Right lobe of liver (tissue), 6 donors: ENCODE data around the gene LURAP1L. TPM values are rescaled to one million over a fixed set of nuclear protein-coding genes. Genes with fewer than 3 reads are reported as not detected.

Source experiments
- ATAC-seq, 4 donors: fragments of 200-7000 bp; cut with Tn5 transposase; one replicate each; pipeline ENCODE4 v1.9.1; 2020; ENCODE audit warnings: mild to moderate bottlenecking in 4 of 4, moderate library complexity in 4 of 4
- DNase-seq, 3 donors: peaks; one replicate each; pipeline ENCODE4 v3.0.0-alpha.2; 2020
- H3K27ac ChIP-seq, 3 donors: fragments of 200-600 bp; one replicate each; pipeline ENCODE4 v1.8.0; 2022
- H3K27me3 ChIP-seq, 2 donors: fragments of 200-600 bp; one replicate each; pipeline ENCODE4 v1.8.0; 2022
- H3K36me3 ChIP-seq, 4 donors: fragments of 200-600 bp; sonication (generic) in 1 of 4; one replicate each; pipeline versions ENCODE4 v1.5.1 to v1.8.0; 2017 to 2022; ENCODE audit warnings: control low read depth in 1 of 4
- H3K4me1 ChIP-seq, 4 donors: fragments of 200-600 bp; sonication (generic) in 1 of 4; one replicate each; pipeline versions ENCODE4 v1.5.1 to v1.8.0; 2017 to 2022; ENCODE audit warnings: control low read depth in 1 of 4
- H3K4me3 ChIP-seq, 3 donors: fragments of 200-600 bp; one replicate each; pipeline ENCODE4 v1.8.0; 2022
- H3K9me3 ChIP-seq, 4 donors: fragments of 200-600 bp; sonication (generic) in 1 of 4; one replicate each; pipeline versions ENCODE4 v1.5.1 to v1.8.0; 2017 to 2022; ENCODE audit warnings: control low read depth in 1 of 4
- POLR2A ChIP-seq: fragments of 450-650 bp; IDR thresholded peaks from one replicate; pipeline ENCODE4 v1.6.1; 2017; ENCODE audit warnings: antibody characterized with exemption, mild to moderate bottlenecking
- WGBS: methylation state at CpG from one replicate; pipeline ENCODE4 v1.1.6; 2018; ENCODE audit warnings: low coverage, low lambda C conversion rate; ENCODE audit not compliant: insufficient coverage; ENCODE audit errors: missing lambda C conversion rate; 5-methylcytosine and 5-hydroxymethylcytosine counted together
- intact Hi-C, 2 donors: fragments of 100-400 bp; cut with DNase I; formaldehyde crosslinking; loops; one replicate each; pipeline versions ENCODE4 v1.11.2 to v1.14.1; 2022
- total RNA-seq, 6 experiments: library from RNA; depleted of rRNA in 2 of 6; stranded (reverse); fragments of >200 nt in 2 of 6; fragmentation: NEBNext Ultra II Directional in 3 of 6; extraction: Animal tissue kit (Norgen Biotek cat#: 25700) in 3 of 6; gene quantifications; one replicate each; pipeline versions ENCODE4 v1.1.0 to v1.2.4, GENCODE V29; 2016 to 2023
- TF ChIP-seq, protein P1 (sequence below), 4 donors: fragments of 200-600 bp in 3 of 4; fragments of 450-650 bp in 1 of 4; IDR thresholded peaks; one replicate each; pipeline versions ENCODE4 v1.5.1 to v1.8.0; 2016 to 2022; ENCODE audit warnings: antibody characterized with exemption in 4 of 4, mild to moderate bottlenecking in 2 of 4
- donor health status: DM: no; HTN: yes; CAD: no.
- donor health status: DM: no; HTN: no; CAD: no.
- donor health status: DM: no; HTN: no; CAD: no.
- donor health status: DM: no; HTN: yes; CAD: no.
- donor health status: DM: no; HTN: yes; CAD: no.

LURAP1L gene
- total RNA-seq, 6 experiments from 2014 or later = 9.6 to 38.0 (median 18.8) TPM

DNA sequence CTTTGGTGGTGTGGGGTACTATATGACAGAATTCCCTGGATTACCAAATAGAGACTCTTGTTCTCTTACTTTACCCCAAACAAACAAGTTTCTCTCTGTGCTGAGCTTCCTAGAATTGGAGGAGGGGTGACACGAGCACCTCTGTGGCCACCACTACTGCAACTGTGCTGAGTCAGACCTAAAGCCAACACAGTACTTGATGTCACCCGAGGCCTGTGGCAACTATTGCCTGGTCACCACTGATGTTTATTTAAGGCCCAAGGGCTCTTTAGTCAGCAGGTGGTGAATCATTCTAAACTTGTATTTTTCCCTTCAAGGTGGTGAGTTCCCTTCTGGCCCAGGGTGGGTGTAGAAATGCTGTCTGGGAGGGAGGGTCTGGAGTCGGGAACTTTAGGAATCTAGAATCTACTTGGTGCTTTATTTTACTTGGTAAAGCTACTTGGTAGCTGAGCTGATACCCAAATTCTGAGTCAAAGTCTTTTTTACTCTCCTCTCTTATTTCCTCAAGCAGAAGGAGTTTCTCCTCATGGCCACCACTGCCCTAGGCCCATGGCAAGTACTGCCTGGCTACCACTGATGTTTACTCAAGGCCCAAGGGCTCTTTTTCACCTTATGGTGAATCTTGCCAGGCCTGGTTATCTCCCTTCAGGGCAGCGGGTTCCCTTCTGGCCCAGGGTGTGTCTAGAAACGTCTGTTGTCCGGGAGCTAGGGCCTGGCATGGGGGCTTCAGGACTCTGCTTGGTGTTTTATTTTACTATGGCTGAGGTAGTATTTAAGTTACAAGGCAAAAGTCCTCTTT, 9.8 kb downstream of the LURAP1L start:
- ATAC-seq (peak; percentile 94 to 99 (median 96)), DNase-seq (peak; percentile 76 to 86 (median 80))
- Histone ChIP-seq H3K4me1 (peaks cover 0 to 30% (median 7%) of the 10 kb centered on the region in 4 donors), H3K27ac (peak overlapping the region; percentile 82 to 93 (median 85)), H3K27me3 (no peaks in the 10 kb centered on the region), H3K36me3 (no peaks in the 10 kb centered on the region), H3K4me3 (peak overlapping the region in 1 of 3 donors; percentile 21), H3K9me3 (no peaks in the 10 kb centered on the region)
- WGBS = 29% methylated on average over 3 of the region's 6 CpGs
- TF ChIP-seq POLR2A = peak; percentile 58
- TF ChIP-seq, protein P1, sequence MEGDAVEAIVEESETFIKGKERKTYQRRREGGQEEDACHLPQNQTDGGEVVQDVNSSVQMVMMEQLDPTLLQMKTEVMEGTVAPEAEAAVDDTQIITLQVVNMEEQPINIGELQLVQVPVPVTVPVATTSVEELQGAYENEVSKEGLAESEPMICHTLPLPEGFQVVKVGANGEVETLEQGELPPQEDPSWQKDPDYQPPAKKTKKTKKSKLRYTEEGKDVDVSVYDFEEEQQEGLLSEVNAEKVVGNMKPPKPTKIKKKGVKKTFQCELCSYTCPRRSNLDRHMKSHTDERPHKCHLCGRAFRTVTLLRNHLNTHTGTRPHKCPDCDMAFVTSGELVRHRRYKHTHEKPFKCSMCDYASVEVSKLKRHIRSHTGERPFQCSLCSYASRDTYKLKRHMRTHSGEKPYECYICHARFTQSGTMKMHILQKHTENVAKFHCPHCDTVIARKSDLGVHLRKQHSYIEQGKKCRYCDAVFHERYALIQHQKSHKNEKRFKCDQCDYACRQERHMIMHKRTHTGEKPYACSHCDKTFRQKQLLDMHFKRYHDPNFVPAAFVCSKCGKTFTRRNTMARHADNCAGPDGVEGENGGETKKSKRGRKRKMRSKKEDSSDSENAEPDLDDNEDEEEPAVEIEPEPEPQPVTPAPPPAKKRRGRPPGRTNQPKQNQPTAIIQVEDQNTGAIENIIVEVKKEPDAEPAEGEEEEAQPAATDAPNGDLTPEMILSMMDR (IDR thresholded peaks at IDR 0.05) = no peak
- intact Hi-C loops = no loop called here

DNA sequence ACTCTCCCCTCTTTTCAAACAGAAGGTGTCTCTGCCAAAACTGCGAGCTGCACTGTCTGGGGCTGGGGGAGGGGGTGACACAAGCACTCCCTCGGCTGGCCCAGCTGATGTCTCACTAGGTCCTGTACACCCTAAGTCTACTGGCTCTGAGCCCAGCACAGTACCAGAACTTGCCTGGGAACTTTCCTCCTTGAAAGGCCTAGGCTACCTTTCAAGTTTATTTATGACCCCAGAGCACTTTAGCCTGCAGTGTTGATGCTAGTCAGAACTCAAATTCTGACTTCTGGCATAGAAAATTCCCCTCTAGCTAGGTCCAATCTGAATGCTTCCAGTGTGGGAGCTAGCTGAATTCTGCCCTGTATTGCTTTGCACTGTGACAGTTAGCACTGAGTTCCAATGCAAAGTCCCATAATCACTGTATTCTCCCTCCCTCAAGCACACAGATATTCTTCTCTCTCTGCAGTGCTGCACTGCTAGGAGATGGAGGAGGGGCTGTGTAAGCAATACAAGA, 10.5 kb downstream of the LURAP1L start:
- peak; percentile 33 to 59 (median 55) for ATAC-seq
- H3K4me1 ChIP-seq = peaks cover 0 to 26% (median 7%) of the 10 kb centered on the region in 4 donors
- H3K4me3 ChIP-seq = no peak overlapping the region
- H3K27ac ChIP-seq = peak overlapping the region; percentile 82 to 93 (median 85)
- DNase-seq = peak in 1 of 3 donors; percentile 55
- no peaks in the 10 kb centered on the region for H3K9me3 ChIP-seq
- no peaks in the 10 kb centered on the region for H3K27me3 ChIP-seq
- H3K36me3 ChIP-seq = no peaks in the 10 kb centered on the region
- TF ChIP-seq, protein P1 (IDR thresholded peaks at IDR 0.05) = no peak
- TF ChIP-seq POLR2A = peak; percentile 31
- WGBS = no CpG with 5 or more reads among the region's 2 CpGs
- intact Hi-C loops = no loop called here

DNA sequence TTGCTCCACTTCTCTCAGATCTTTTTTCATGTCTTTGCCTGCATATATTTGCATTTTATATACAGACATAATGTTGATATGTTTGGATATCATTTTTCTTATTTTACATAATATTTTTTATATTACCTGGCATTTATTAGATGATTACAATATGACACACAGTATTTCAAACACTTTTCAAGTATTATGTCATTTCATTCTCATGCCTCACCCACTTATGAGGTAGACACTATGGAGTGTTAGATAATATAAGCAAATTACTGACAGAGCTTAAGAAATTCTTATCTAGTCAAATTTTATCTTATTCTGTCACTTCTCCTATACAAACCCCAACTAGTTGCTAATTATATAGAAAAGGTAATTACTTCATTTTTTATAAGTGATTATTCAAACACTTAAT, 11.1 kb downstream of the LURAP1L start:
- intact Hi-C loops = no loop called here
- no peaks in the 10 kb centered on the region for H3K36me3 ChIP-seq
- no peaks in the 10 kb centered on the region for H3K9me3 ChIP-seq
- H3K27me3 ChIP-seq = no peaks in the 10 kb centered on the region
- H3K27ac ChIP-seq = peak overlapping the region in 2 of 3 donors; percentile 85 to 93
- H3K4me3 ChIP-seq = no peak overlapping the region
- DNase-seq = no peak
- H3K4me1 ChIP-seq = peaks cover 0 to 26% (median 7%) of the 10 kb centered on the region in 4 donors
- no peak for ATAC-seq
- TF ChIP-seq, protein P1 (IDR thresholded peaks at IDR 0.05) = no peak
- TF ChIP-seq POLR2A = no peak

DNA sequence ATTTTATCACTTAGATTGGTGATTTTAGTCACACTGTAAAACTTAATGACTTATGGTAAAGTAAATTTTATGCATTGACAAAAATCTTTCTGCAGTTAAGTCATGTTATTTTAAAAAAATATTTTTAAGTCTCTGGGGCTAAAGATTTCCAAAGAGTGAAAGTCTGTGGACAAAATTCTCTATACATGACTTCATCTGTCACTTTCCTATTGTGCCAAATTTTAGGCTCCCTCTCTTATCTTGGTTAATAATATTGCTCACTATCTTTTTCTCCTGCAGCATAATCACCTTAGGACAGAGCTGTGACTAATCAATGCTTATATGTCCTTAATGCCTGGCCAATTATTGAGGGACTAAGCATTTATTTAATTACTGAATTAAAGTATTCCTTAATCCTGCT, 15.2 kb downstream of the LURAP1L start:
- ATAC-seq (peak in 1 of 4 donors; percentile 55), DNase-seq (no peak)
- Histone ChIP-seq H3K27me3 (no peaks in the 10 kb centered on the region), H3K4me1 (peaks cover 0 to 38% (median 12%) of the 10 kb centered on the region in 4 donors), H3K36me3 (no peaks in the 10 kb centered on the region), H3K9me3 (no peaks in the 10 kb centered on the region), H3K27ac (peak overlapping the region in 1 of 3 donors; percentile 7), H3K4me3 (no peak overlapping the region)
- TF ChIP-seq, protein P1 (IDR thresholded peaks at IDR 0.05) = no peak
- TF ChIP-seq POLR2A = no peak
- intact Hi-C loops = no loop called here
